KG1 (cell line): ENCODE data around the gene FER.
"Not testable (repeated sequence)": the region's sequence is repeated elsewhere in the genome, so short reads cannot be mapped to it uniquely, and the experiment has no call there.

ENCODE experiments used
- DNase-seq: peaks from one replicate; lab custom pipeline; 2025; lab: John Stamatoyannopoulos, UW

The FER gene

DNA sequence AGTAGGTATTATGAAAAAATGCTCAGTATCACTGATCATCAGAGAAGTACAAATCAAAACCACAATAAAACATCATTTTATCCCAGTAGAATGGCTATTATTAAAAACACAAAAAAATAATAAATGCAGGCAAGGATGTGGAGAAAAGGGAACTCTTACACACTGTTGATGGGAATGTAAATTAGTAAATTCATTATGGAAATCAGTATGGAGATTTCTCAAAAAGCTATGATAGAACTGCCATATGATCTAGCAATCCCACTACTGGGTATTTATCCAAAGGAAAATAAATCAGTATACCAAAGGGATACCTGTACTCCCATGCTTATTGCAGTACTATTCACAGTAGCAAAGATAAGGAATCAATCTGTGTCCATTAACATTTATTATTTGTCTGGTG lies 209.6 kb downstream of the FER start:
- no peak for DNase-seq

DNA sequence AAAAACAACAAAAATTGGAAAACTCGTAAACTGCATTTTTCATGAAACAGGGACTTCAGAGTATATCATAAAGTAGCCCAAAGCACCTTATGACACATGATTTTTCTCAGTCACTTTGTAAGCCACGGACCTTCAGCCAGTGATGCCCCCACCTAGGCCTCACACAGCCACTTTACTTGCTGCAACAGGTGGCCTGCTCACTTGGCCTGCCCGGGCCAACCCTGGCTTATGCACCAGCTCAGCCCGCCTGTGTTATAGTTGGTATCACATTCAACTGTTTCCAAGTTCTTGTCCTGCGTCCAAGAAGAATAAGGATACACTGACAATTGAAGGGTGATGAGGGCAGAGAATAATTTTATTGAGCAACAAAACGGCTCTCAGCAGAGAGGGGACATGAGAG lies 219.2 kb downstream of the FER start:
- DNase-seq, result no peak

DNA sequence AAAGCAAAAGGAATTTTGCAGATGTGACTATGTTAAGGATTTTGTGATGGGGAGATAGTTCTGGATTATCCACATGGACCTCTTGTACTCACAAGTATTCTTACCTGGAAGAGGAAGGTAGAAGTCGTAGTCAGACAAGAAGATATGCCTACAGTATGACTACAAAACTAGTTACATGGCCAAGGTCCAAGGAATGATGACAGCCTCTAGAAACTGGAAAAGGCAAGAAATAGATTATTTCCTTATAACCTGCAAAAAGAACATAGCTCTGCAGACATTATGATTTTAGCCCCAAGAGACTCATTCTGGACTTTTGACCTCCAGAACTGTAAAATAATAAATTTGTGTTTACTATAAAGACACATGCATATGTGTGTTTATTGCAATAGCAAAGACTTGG lies 226.9 kb downstream of the FER start:
- DNase-seq, result no peak

DNA sequence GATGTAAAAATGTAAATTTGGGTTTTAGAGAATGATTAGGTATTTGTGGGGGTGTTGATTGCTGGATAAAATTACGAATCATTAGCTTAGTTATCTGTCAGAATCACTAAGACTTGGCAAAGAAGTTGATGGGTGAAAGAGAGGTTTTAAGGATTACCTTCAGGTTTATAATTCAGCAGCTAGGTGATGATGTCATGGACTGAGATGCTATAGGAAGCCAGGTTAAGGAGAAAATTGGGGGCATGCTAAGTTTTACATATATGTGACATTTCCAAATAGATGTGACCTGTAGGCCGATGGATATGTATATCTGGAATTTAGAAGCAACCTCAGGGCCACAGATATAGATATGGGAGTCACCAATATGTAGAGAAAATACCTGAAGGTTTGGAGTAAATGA lies 228.0 kb downstream of the FER start:
- no peak for DNase-seq

DNA sequence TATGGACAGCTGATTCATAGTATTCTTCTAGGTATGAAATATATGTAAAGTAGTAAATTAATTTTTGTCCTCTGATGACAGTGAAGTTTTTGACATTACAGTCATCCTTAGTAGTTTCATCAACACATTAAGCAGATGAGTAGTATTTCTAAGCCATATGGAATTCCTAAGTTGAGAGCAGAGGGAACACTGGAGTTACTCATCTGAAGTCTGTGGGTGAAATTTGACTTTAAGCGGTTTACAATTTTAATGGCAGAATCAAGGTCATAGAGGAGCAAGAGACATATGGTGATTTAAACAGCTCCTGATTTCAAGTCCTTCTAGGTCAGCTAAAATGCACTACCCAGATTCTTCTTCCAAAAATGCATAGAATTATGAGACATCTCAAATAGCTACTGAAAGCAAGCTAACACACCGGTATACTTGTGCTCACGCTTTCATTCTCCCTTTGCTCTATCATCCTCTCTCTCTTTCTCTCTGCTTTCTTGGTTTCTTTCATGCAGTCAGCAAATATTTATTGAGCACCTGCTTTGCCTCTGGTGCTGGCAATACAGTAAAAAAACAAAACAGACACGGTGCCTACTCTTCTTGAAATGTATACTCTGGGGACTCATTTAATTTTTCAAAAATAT lies 235.9 kb downstream of the FER start:
- DNase-seq, result no peak

DNA sequence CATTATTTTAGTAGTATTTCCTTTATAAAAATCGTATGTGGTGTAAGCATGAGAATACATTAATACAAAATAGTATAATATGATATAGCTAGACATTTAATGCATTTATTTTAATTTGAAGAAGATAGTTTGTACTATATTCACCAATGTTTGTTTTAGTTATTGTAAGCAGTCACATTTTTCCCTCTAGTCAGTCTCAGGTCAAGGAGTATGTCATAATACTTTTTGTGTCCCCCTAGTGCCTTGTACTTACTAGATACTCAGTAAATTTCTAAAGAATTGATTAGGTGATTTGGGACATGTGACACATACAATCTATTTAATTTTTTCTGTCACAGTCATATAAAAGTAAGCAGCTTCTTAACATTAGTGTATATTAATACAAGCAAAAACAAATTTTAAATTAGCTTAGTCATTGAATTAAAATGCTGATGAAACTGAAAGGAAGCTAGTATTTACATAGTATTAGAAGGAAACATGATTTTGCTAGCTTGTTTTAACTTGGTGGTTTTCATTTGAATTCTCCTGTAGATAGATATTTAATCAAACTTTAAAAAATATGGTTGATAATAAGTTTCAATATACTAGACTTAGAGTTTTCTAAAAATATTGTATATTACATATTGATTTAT lies 242.2 kb downstream of the FER start:
- DNase-seq, result no peak

DNA sequence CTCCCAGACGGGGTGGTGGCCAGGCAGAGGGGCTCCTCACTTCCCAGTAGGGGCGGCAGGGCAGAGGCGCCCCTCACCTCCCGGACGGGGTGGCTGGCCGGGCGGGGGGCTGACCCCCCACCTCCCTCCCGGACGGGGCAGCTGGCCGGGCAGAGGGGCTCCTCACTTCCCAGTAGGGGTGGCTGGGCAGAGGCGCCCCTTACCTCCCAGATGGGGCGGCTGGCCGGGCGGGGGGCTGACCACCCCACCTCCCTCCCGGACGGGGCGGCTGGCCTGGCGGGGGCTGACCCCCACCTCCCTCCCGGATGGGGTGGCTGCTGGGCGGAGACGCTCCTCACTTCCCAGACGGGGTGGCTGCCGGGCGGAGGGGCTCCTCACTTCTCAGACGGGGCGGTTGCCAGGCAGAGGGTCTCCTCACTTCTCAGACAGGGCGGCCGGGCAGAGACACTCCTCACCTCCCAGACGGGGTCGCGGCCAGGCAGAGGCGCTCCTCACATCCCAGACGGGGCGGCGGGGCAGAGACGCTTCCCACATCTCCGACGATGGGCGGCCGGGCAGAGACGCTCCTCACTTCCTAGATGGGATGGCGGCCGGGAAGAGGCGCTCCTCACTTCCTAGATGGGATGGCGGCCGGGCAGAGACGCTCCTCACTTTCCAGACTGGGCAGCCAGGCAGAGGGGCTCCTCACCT lies 244.8 kb downstream of the FER start:
- not testable (repeated sequence) for DNase-seq

DNA sequence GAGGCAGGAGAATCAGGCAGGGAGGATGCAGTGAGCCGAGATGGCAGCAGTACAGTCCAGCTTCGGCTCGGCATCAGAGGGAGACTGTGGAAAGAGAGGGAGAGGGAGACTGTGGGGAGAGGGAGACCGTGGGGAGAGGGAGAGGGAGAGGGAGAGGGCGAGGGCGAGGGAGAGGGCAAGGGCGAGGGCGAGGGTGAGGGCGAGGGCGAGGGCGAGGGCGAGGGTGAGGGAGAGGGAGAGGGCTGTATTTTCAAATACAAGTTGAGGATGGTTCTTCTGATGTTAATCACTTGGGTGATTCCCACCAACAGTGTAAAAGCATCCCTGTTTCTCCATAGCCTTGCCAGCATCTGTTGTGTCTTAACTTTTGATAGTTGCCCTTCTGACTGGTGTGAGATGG lies 245.7 kb downstream of the FER start:
- not testable (repeated sequence) for DNase-seq

DNA sequence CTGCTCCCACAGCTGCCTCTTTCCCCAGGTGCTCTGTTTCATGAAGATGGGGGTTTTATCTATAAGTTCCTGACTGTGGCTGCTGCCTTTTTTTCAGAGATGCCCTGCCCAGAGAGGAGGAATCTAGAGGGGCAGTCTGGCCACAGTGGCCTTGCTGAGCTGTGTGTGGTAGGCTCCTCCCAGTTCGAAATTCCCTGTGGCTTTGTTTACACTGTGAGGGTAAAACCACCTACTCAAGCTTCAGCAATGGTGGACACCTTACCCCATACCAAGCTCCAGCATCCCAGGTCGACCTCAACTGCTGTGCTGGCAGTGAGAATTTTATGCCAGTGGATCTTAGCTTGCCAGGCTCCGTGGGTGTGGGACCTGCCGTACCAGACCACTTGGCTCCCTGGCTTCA lies 250.0 kb downstream of the FER start:
- DNase-seq, result no peak

DNA sequence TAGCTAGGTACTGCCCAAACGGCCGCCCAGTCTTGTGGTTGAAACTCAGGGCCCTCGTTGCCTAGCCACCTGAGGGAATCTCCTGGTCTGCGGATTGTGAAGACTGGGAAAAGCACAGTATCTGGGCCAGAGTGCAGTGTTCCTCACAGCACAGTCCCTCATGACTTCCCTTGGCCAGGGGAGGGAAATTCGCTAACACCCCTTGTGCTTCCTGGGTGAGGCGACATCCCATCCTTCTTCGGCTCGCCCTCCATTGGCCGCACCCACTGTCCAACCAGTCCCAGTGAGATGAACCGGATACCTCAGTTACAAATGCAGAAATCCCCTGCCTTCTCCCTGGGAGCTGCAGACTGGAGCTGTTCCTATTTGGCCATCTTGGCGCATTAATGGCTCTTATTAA lies 250.5 kb downstream of the FER start:
- DNase-seq, result no peak

DNA sequence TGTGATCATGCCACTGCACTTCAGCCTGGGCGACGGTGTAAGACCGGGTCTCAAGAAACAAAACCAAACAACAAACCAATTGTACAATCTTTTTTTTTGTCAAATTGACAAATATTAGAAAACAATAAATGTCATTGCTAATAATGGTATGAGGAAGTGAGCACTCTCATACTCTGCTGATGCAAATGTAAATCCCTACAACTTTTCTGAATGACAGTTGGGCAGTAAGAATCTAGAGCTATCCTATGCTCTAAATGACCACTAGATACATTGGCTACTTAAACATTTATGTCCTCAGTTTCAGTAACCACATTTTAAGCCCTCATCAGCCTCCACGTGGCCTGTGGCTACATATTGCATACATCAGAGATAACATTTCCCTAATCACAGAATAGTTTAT lies 256.2 kb downstream of the FER start:
- no peak for DNase-seq

DNA sequence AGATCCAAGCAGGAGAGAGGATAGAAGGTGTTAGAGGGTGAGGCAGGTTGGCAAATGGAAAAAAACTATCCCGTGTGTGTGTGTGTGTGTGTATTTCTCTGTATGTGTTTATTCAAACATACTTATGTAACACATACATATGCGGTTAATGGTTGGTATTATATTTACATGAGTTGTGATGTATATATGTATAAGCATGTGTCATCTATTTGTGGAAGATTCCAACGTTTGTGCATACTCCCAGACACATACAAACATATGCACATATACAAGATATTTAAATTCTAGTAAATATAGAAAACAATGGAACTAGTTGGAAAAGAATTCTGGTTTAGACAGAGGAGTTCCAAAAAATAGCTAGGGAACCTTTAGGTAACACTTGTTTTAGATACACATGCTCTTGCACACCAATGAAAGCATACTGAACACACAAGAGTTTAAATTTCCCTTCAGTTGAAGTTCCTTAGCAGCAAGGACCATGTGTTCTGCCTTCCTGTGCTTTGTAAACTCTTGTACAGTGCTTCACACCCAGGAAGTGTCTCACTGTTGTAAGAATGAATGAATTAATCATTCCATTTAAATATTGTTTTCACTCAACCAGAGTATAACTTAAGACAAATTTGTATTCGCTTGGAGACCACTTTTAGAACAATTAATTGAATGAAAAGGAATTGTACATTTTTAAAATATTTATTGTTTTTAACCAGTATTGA lies 257.8 kb downstream of the FER start:
- no peak for DNase-seq

DNA sequence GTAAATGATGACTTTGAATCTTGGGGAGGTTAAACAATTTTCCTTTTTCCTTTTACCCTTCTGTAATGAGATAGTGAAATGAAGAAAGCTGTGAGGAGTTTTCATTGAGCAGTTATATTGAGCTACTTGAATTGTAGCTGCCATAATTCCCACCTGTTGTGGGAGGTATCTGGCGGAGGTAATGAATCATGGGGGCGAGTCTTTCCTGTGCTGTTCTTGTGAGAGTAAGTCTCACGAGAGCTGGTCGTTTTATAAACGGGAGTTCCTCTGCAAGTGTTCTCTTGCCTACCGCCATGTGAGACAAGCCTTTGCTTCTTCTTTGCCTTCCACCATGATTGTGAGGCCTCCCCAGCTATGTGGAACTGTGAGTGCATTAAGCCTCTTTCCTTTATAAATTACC lies 258.4 kb downstream of the FER start:
- no peak for DNase-seq

DNA sequence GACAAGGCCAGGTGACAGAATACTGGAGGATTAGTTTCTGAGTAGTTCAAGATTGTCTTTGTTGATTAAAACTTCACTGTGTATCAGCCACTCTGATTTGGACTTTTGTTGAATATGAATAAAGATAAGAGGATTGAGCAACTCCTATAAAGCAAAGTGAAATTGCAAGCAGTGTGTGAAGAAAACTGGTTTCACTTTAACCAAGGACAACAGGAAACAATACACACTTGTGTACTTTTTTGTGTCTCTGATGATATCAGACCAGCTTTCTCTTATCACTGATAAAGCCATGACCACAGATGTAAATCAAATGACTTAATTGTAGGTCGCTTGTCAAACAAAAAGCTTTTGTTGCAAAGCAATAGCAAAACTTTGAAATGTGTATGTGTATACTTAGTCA lies 268.6 kb downstream of the FER start:
- no peak for DNase-seq

DNA sequence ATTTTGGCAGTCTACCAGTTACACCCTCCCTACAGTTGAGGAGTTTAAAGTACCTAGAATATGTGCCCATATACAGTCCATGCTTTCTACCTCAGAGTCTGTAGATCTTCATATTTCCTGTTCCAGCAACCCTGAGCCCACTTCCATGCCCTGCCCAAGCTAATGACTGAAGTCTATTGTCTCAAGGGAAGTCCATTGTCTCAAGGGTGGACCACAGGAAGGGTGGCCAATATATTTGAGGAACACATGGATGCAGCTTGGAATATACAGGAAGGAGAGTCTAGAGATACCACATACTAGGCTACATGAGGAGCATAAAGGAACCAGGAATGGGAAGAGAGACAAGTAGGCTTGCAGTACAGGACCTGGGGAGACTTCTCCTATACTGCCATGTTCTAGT lies 274.4 kb downstream of the FER start:
- no peak for DNase-seq

DNA sequence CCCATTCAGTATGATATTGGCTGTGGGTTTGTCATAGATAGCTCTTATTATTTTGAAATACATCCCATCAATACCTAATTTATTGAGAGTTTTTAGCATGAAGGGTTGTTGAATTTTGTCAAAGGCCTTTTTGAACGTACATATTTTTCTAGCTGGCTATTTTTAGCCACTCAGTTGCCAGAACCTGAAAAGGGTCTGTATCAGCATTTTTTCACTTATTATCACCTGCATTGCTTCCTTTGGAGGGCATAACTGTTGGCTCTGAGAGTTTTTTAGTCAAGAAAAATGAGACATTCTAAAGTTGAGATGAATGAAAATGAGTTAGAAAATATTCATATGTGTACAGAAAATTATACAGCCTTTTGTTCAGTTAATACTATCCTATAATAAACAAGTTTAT lies 278.0 kb downstream of the FER start:
- not testable (repeated sequence) for DNase-seq

DNA sequence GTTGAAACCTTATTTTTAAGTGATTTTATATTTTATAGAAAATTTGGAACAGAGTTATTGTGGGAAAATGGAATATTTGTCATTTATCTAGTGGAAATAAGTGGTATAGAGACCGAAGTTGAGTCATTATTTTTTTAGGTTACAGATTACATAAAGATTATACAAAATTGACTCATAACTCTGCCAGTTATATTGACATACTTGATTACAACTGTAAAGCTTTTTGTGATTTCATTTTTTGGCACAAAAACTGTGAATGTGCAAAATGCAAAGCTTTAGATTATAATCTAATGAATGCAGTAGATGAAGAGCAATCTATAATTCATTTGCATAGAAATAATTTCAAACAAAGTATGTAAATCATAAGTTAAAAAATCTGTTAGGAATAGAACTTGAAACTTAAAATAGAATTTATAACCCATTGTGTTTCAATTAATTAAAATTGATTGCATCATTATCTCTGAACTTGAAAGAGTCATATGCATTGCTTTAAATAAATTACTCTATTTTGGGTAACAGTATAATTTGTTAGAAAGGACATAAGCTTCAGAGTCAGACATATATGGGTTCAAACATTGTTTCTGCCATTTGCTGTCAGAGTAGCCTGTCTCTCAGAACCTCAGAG lies 280.4 kb downstream of the FER start:
- no peak for DNase-seq

DNA sequence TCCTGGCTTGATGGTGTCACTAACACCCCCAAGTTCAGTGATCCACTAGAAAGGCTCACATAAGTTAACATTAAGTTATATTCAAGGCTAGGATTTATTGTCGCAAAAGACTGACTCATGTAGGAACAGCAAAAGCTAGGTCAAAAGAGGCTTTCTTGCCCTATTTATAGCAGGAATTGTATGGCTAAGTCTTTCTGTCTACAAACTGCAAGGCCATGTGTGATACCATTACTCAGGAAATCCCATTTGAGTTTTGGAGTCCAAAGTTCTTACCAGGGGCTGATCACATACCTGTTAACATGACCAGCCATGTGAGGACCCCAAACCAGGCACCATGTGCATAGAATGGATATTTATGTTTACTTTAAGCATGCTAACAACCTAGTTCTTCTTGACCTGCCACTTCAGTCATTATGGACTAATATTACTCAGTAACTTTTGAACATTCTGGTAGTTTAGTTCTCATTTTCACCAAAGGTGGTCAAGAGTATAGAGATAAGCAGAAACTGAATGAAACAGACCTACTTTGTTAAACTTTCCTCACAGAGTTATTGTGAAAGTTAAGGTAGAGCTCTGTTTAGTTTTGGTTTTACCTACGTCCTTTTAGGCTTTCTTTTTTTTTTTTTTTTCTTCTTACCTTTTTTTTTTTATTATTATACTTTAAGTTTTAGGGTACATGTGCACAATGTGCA lies 281.1 kb downstream of the FER start:
- no peak for DNase-seq

DNA sequence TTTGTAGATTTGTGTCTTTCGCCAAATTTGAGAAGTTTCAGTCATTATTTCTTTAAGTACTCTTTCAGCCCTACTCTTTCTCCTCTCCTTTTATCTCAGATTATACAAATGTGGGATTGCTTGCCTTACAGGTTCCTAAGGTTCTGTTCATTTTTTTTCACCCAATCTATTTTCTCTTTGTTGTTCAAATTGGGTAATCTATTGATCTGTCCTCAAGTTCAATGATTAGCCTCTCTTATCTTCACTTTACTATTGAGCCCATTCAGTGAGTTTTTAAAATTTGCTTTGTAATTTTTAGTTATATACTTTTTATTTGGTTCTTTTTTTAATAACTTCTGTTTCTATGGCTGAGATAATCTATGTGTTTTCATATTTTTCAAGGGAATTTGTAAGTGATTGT lies 282.1 kb downstream of the FER start:
- no peak for DNase-seq

DNA sequence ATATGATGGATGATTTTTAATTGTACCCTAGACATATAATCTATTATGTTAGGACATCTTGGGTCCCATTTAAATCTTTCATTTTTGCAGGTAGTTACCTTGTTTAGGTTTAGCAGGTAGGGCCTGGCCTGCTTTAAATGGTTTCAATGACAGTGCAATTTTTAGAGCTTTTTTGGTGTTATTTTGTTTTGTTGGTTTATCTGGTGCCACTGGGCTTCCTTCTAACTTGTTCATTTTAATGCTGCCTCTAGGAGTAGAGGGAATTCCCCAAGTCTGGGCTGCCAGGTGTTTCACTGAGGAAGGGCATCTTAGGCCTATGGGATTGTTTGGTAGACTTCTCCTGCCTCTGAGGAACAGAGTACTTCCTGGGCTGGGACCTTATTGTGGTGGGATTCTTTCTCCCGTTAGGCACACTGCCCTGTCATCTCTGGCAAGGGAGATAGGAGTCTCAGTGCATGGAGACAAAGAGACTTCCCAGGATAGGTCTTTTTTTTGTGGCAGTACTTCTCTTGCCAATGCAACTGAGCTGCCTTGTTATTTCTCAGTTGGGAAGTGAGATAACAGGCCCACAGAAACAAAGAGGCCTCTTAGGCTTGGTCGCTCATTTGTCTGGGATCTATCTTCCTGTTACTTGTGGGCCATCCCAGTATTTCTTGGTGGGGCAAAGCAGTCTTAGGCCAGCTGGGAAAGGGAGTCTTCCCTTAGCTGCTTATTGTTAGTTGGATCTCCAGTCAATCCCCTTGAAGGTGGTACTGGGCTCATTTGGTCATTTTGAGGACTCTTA lies 282.9 kb downstream of the FER start:
- DNase-seq, result no peak

DNA sequence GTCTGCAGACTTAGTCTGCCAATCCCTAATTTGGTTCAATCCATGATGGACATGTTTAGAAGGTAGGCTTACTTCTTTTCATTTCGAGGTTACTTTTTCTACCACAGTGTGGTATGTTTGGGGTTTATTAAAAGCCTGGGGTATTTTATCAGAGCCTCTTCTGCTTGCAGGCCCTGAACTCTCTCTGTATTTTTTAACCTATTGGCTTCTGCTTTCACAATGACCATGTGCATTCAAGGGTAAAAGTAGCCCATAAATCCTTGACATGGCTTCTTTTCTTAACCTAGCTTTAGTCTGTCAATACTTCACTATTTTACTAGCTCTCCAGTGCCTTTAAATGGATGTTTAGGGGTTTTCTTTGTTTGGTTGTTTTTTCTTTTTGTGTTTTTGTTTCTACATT lies 286.6 kb downstream of the FER start:
- no peak for DNase-seq
